Measurements from ENCODE around the gene PIEZO2.

DNA sequence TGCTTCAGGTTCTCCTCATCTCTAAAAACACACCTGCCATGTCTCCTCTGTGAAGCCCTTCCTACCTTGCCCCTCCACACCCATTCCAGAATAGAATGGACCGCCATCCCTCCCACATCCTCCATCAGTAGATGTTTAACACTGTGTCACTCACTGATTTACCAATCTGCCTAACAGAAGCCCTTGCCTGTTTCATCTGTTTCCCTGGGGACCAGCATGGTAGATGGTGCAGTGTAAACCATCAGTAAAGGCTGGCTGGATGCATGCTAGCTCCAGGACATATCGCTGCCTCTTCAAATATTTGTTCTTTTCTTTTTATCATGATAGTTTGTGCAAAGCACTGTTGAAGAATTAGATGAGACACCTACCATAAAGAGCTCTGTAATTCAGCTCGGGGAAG, 271.4 kb downstream of the PIEZO2 start:
- TF ChIP-seq, protein P1, sequence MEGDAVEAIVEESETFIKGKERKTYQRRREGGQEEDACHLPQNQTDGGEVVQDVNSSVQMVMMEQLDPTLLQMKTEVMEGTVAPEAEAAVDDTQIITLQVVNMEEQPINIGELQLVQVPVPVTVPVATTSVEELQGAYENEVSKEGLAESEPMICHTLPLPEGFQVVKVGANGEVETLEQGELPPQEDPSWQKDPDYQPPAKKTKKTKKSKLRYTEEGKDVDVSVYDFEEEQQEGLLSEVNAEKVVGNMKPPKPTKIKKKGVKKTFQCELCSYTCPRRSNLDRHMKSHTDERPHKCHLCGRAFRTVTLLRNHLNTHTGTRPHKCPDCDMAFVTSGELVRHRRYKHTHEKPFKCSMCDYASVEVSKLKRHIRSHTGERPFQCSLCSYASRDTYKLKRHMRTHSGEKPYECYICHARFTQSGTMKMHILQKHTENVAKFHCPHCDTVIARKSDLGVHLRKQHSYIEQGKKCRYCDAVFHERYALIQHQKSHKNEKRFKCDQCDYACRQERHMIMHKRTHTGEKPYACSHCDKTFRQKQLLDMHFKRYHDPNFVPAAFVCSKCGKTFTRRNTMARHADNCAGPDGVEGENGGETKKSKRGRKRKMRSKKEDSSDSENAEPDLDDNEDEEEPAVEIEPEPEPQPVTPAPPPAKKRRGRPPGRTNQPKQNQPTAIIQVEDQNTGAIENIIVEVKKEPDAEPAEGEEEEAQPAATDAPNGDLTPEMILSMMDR (IDR thresholded peaks at IDR 0.05; ENCODE audit: insufficient read depth, low read depth, low read length), result no peak
- no peak for TF ChIP-seq EZH2 (IDR thresholded peaks at IDR 0.05; ENCODE audit: insufficient read depth, low read length)
